Measurements from ENCODE around the gene HS3ST4. TPM values are rescaled to one million over a fixed set of nuclear protein-coding genes. Genes with fewer than 3 reads are reported as not detected.

Gene HS3ST4
- total and polyA plus RNA-seq, 2 donors (not counting 3 experiments of a cell fraction or from before 2014, with no cell fraction given): not detected

DNA sequence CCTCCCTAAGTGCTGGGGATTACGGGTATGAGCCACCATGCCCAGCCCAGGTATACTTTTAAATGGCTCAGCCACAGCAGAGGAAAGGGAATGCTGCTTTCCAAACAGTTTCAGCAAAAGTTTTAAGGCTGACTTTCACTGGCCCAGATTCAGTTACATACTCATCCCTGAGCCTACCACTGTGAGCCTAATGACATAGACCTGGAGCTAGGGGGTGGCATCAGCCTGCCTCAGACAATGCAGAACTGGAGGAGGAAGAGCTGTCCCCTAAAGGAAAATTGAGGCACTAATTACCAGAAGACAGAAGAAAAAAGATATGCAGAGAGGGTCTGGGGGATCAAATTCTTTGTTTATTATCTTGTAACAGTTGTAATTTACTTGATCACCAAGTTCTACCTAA, 43.9 kb downstream of the HS3ST4 start:
- Histone ChIP-seq H3K27me3 (ENCODE audit: control insufficient read depth in 2 of 2, insufficient read depth in 2 of 2, low read length in 2 of 2) (no peaks in the 10 kb centered on the region), H3K4me3 (replicated peaks in 1 of 3; ENCODE audit: insufficient read depth in 1 of 3, low read depth in 1 of 3, low read length in 3 of 3) (no peak overlapping the region), H3K9ac (replicated peaks; ENCODE audit: extremely low read depth, insufficient read depth, low read length) (no peak overlapping the region), H2AFZ (ENCODE audit: low read depth, low read length) (no peak overlapping the region), H3K36me3 (ENCODE audit: control insufficient read depth in 2 of 2, extremely low read depth in 1 of 2, insufficient read depth in 2 of 2, low read length in 2 of 2) (no peaks in the 10 kb centered on the region), H3K9me3 (replicated peaks; ENCODE audit: control insufficient read depth, insufficient read depth, low read length) (peaks cover 2% of the 10 kb centered on the region), H3K4me1 (ENCODE audit: control insufficient read depth, extremely low read depth, insufficient read depth, low read length) (no peaks in the 10 kb centered on the region), H3K9me1 (replicated peaks; ENCODE audit: control insufficient read depth, extremely low read depth, insufficient read depth, low read length) (no peaks in the 10 kb centered on the region), H3K27ac (ENCODE audit: insufficient read depth, low read depth, low read length) (no peak overlapping the region), H3K4me2 (ENCODE audit: insufficient read depth, low read length) (no peak overlapping the region), H4K20me1 (replicated peaks; ENCODE audit: control insufficient read depth, extremely low read depth, insufficient read depth, low read length) (no peaks in the 10 kb centered on the region), H3K79me2 (ENCODE audit: control insufficient read depth, insufficient read depth, low read length) (no peaks in the 10 kb centered on the region)
- POLR2A ChIA-PET: no interaction called here
- dilution Hi-C loops (cut with MboI; ENCODE audit: extremely low pct_ligation_motif_present, low sequenced_read_pairs): no loop called here
- BruUV-seq (replicated peaks): no TSS peak
- CTCF ChIA-PET: no interaction called here
- intact Hi-C loops (cut with micrococcal nuclease): no loop called here
- no peak for DNase-seq (ENCODE audit: low read depth, low spot score)
- TF ChIP-seq POLR2AphosphoS5 (IDR thresholded peaks at IDR 0.05; ENCODE audit: insufficient read depth, low read depth, low read length) (no peak), POLR2A (IDR thresholded peaks at IDR 0.05; ENCODE audit: low read depth, low read length) (no peak), FOS (IDR thresholded peaks at IDR 0.05; ENCODE audit: borderline replicate concordance, insufficient read depth, low read length) (no peak), JUN (IDR thresholded peaks at IDR 0.05; ENCODE audit: borderline replicate concordance, insufficient read depth, insufficient read length, low read depth) (no peak), GATA2 (IDR thresholded peaks at IDR 0.05; ENCODE audit: insufficient read depth, insufficient read length, low read depth, low read length) (no peak), MYC (IDR thresholded peaks at IDR 0.05; ENCODE audit: low read depth, low read length) (no peak), EZH2 (IDR thresholded peaks at IDR 0.05; ENCODE audit: borderline replicate concordance, low read depth, low read length, severe bottlenecking) (no peak)
- TF ChIP-seq, protein P1, sequence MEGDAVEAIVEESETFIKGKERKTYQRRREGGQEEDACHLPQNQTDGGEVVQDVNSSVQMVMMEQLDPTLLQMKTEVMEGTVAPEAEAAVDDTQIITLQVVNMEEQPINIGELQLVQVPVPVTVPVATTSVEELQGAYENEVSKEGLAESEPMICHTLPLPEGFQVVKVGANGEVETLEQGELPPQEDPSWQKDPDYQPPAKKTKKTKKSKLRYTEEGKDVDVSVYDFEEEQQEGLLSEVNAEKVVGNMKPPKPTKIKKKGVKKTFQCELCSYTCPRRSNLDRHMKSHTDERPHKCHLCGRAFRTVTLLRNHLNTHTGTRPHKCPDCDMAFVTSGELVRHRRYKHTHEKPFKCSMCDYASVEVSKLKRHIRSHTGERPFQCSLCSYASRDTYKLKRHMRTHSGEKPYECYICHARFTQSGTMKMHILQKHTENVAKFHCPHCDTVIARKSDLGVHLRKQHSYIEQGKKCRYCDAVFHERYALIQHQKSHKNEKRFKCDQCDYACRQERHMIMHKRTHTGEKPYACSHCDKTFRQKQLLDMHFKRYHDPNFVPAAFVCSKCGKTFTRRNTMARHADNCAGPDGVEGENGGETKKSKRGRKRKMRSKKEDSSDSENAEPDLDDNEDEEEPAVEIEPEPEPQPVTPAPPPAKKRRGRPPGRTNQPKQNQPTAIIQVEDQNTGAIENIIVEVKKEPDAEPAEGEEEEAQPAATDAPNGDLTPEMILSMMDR (IDR thresholded peaks at IDR 0.05; ENCODE audit: extremely low read depth in 1 of 2, insufficient read depth in 1 of 2, low read depth in 1 of 2, low read length in 2 of 2): no peak
- TF ChIP-seq, protein P2, sequence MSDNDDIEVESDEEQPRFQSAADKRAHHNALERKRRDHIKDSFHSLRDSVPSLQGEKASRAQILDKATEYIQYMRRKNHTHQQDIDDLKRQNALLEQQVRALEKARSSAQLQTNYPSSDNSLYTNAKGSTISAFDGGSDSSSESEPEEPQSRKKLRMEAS (IDR thresholded peaks at IDR 0.05; ENCODE audit: insufficient read depth, insufficient read length): no peak
- no peak for FAIRE-seq

Measured in endothelial cell of umbilical vein (primary cell).